NCI-H526 (cell line): ENCODE measurements around the gene SRPRB.

ENCODE experiments used
- DNase-seq, 2 experiments: peaks; one replicate each; lab custom pipeline; 2025; lab: John Stamatoyannopoulos, UW

The SRPRB gene

DNA sequence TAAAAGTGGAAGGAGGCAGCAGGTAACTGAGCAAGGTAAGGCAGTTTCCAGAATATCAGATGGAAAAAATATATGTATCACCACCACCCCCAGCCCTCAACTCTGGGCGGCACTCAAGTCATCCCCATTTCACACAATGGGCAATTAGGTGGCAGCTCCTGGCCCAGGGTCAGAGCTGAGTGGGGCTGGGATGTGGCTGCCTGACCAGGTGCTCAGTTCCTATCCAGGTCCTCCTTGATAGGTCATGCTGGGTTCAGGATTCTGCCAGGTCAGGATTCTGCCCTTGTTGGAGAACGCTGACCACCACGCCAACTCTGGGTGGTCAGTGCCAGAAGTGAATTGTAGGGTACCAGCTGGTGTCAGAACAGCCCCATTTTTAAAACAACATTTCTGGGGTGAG is 60.5 kb downstream of the SRPRB start:
- no peak for DNase-seq

DNA sequence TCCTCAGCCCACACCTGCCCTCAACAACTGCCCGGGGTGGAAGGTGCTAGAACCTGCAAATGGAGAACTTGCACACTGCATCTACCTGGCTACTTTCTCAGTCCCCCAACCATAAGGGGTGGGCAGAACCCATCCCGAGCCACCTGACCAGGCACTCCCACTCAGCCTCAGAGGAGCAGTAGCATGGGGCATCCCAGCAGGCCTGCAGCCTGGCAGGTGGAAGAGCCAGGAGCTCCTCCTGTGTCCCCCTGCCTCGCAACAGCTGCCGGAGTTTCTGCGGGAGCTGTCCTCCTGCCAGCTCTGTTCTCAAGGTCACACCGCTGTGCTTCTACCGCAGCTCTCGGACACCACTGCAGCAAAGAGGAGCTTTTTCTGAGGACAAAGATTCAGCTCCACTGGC is 62.6 kb downstream of the SRPRB start:
- peak in 1 of 2 experiments; percentile 22 for DNase-seq

DNA sequence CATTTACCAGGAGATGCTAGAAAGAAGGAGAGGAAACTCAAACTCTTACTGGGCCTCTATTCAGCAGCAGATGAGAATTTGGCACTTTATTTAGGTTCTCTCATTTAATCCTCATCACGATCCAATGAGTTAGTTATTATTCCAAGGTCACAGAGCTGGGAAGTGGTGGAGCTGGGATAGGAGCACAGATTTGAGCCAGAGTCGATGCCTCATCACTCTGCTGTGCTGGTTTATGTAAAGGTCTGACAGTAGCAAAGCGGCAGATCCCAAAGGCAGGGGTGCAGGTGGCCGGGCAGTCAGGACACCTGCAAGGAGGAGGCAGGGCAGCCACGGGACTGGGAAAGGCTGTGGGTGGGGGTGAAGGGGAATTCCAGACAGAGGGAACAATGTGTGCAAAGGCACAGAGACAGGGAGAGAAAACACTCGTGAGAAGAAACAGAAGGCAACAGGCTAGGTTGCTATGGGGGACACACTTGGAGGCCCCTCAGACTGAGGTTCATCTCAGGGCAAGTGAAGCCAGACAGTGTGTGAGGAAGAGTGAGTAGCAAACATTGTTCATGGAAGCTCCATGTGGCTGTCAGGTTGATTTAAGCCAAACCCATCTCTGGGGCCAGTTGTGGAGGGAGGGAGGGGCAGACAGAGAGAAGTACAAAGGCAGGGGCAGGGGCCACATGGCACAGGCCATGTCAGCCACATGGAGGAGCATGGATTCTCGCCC is 63.3 kb downstream of the SRPRB start:
- DNase-seq: peak in 1 of 2 experiments; percentile 7

DNA sequence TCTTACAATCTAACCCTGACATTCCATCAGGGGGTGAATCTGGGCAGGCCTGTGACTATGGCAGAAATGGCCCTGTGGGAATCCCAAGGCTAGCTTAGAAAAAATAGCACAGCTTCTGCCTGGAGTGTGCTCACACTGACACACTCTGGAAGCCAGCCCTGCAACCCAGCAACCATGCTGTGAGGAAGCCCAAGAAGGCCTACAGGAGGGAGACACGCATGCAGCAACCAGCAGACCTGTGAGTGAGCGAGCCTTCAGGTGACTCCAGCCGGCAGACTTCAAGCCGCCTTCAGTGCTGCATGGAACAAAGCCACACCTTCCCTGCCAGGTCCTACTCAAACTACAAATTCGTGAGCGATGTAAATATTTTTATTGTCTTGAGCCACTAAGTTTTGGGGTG is 64.0 kb downstream of the SRPRB start:
- DNase-seq: no peak

DNA sequence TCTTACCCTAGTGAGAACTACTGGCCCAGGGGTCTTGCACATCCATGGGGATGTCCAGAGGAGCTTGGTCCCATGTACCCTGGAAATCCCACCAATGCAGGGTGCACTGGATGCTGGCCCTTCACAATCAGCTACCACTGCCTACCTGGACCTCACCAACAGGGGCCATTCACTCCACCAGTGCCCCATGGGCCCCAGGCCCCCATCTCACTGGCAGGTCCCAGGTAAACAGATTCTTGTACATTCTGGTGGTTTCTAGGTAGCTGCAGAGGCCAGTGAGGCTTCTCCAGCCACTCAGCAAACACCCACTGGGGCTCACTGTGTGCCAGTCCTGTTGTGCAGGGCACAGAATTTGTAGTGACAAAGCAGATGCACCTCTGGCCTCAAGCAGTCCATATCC is 65.2 kb downstream of the SRPRB start:
- DNase-seq: no peak
